ENCODE data around the gene ABCC1. TPM values are rescaled to one million over a fixed set of nuclear protein-coding genes. Genes with fewer than 3 reads are reported as not detected.

The ABCC1 gene
- total RNA-seq, 4 donors from 2014 or later, result 24.3 to 32.2 (median 25.7) TPM

GRCh38 chr16:15960124-15960971 lies 10.9 kb downstream of the ABCC1 start:
- H3K27ac ChIP-seq, result peak overlapping the region in 1 of 4 donors; percentile 36
- no peak for DNase-seq (ENCODE audit: low spot score in 2 of 2)
- peaks cover 0 to 22% (median 0%) of the 10 kb centered on the region in 4 donors for H3K4me1 ChIP-seq
- H3K9me3 ChIP-seq, result no peaks in the 10 kb centered on the region
- H3K36me3 ChIP-seq, result no peaks in the 10 kb centered on the region
- H3K4me3 ChIP-seq, result no peak overlapping the region
- H3K27me3 ChIP-seq, result no peaks in the 10 kb centered on the region
- 82 to 83% methylated on average over 12 of the region's 12 CpGs for WGBS, 2 donors
- no peak for TF ChIP-seq POLR2A (IDR thresholded peaks at IDR 0.05)
- no peak for TF ChIP-seq CTCF (IDR thresholded peaks at IDR 0.05)
- no peak for TF ChIP-seq EP300 (IDR thresholded peaks at IDR 0.05)

- DNase-seq (ENCODE audit: low spot score in 2 of 2), result no peak
- Histone ChIP-seq H3K36me3 (no peaks in the 10 kb centered on the region), H3K4me1 (peaks cover 0 to 29% (median 0%) of the 10 kb centered on the region in 4 donors), H3K27me3 (no peaks in the 10 kb centered on the region), H3K27ac (peak overlapping the region in 1 of 4 donors; percentile 36), H3K9me3 (no peaks in the 10 kb centered on the region), H3K4me3 (no peak overlapping the region)
- 58 to 67% methylated on average over 5 of the region's 5 CpGs for WGBS, 2 donors
- TF ChIP-seq POLR2A (IDR thresholded peaks at IDR 0.05) (no peak), EP300 (IDR thresholded peaks at IDR 0.05) (no peak), CTCF (IDR thresholded peaks at IDR 0.05) (no peak)
Measured at GRCh38 chr16:15961060-15961511, 11.7 kb downstream of the ABCC1 start.

GRCh38 chr16:15961571-15962090 lies 12.2 kb downstream of the ABCC1 start:
- no peak overlapping the region for H3K4me3 ChIP-seq
- no peak overlapping the region for H3K27ac ChIP-seq
- H3K27me3 ChIP-seq, result no peaks in the 10 kb centered on the region
- H3K36me3 ChIP-seq, result no peaks in the 10 kb centered on the region
- TF ChIP-seq EP300 (IDR thresholded peaks at IDR 0.05) (no peak), POLR2A (IDR thresholded peaks at IDR 0.05) (no peak), CTCF (IDR thresholded peaks at IDR 0.05) (no peak)
- H3K9me3 ChIP-seq, result no peaks in the 10 kb centered on the region
- WGBS, 2 donors, result 82 to 83% methylated on average over 4 of the region's 4 CpGs
- H3K4me1 ChIP-seq, result peaks cover 0 to 34% (median 0%) of the 10 kb centered on the region in 4 donors
- no peak for DNase-seq (ENCODE audit: low spot score in 2 of 2)

GRCh38 chr16:15963307-15963910 lies 14.0 kb downstream of the ABCC1 start:
- no peaks in the 10 kb centered on the region for H3K36me3 ChIP-seq
- no peaks in the 10 kb centered on the region for H3K27me3 ChIP-seq
- peaks cover 0 to 40% (median 1%) of the 10 kb centered on the region in 4 donors for H3K4me1 ChIP-seq
- no peaks in the 10 kb centered on the region for H3K9me3 ChIP-seq
- 61 to 81% methylated on average over 5 of the region's 5 CpGs for WGBS, 2 donors
- no peak for DNase-seq (ENCODE audit: low spot score in 2 of 2)
- H3K27ac ChIP-seq, result no peak overlapping the region
- no peak overlapping the region for H3K4me3 ChIP-seq
- TF ChIP-seq EP300 (IDR thresholded peaks at IDR 0.05), result no peak
- no peak for TF ChIP-seq POLR2A (IDR thresholded peaks at IDR 0.05)
- TF ChIP-seq CTCF (IDR thresholded peaks at IDR 0.05), result no peak

GRCh38 chr16:15966420-15966819 lies 17.0 kb downstream of the ABCC1 start:
- Histone ChIP-seq H3K9me3 (peaks cover 0 to 9% (median 0%) of the 10 kb centered on the region in 4 donors), H3K36me3 (peaks cover 0 to 19% (median 0%) of the 10 kb centered on the region in 3 donors), H3K27ac (no peak overlapping the region), H3K27me3 (no peaks in the 10 kb centered on the region), H3K4me1 (peaks cover 0 to 31% (median 1%) of the 10 kb centered on the region in 4 donors), H3K4me3 (no peak overlapping the region)
- TF ChIP-seq POLR2A (IDR thresholded peaks at IDR 0.05), result no peak
- no peak for DNase-seq (ENCODE audit: low spot score in 2 of 2)
- 67% methylated on average over 5 of the region's 5 CpGs for WGBS, 2 donors
